ENCODE data around the gene GLI3.

DNA sequence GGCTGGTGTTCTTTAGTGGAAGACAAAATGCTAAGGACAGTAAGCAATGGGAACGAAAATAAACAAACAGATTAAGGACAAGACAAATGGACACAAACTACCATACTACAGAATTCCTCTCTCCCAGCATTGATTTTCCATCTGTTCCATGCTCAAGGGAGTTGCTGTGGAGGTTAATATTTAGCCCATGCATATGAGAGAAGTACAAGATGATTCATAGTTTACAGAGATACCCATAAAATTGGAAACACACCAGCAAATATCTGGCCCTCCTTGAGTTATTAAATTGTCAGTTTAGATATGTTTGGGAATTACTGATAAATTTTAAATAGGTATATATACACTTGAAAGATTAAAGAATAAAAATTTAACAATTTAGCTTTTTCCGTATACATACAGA, 69.8 kb downstream of the GLI3 start:
- TF ChIP-seq, protein P1, sequence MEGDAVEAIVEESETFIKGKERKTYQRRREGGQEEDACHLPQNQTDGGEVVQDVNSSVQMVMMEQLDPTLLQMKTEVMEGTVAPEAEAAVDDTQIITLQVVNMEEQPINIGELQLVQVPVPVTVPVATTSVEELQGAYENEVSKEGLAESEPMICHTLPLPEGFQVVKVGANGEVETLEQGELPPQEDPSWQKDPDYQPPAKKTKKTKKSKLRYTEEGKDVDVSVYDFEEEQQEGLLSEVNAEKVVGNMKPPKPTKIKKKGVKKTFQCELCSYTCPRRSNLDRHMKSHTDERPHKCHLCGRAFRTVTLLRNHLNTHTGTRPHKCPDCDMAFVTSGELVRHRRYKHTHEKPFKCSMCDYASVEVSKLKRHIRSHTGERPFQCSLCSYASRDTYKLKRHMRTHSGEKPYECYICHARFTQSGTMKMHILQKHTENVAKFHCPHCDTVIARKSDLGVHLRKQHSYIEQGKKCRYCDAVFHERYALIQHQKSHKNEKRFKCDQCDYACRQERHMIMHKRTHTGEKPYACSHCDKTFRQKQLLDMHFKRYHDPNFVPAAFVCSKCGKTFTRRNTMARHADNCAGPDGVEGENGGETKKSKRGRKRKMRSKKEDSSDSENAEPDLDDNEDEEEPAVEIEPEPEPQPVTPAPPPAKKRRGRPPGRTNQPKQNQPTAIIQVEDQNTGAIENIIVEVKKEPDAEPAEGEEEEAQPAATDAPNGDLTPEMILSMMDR (IDR thresholded peaks at IDR 0.05), result no peak
- TF ChIP-seq POLR2A (IDR thresholded peaks at IDR 0.05), result no peak
